Measurements from ENCODE around the gene CYFIP1.

CYFIP1 gene

DNA sequence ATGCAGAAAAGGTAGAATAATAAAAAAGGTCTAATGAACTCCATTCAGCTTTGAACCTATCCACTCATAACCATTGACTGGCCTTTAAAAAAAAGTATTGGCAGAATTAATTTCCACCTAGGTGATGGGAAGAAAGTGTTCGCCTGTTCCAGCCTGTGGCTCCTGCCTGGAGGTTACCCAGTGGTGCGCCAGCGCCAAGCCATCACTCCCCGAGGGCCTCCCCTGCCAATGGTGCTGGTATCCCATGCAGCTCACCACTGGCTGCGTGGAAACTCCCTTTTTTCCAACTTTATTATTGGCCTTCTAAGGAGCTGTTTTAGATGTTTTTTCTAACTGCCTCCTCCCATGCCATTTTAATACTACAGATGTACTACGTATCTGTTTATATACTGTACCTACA, 112.3 kb downstream of the CYFIP1 start:
- DNase-seq (ENCODE audit: extremely low read depth, low read depth): no peak
- no peak for TF ChIP-seq CTCF (IDR thresholded peaks at IDR 0.05; ENCODE audit: low read depth, low read length)

GRCh38 chr15:22866079-22866478, 114.1 kb downstream of the CYFIP1 start:
- no peak for DNase-seq (ENCODE audit: extremely low read depth, low read depth)
- no peak for TF ChIP-seq CTCF (IDR thresholded peaks at IDR 0.05; ENCODE audit: low read depth, low read length)

DNA sequence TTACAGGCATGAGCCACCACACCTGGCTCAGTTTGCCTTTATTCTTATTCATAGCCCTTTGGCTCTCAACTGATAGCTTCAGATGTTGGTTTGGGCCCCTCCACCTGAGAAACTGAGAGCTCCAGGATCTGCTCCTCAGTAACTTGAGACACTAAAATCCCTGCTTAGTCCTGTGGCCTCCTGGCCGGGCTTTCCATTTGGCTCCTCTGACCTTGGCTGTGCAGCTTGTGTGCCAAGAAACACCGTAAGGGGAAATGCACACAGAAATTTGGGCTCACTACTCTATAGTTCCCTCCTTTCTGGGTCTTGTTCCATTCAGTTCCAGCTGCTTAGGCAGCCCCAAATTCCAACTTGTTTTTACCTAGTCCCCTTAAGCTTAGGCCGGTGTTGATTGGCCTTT, 116.8 kb downstream of the CYFIP1 start:
- no peak for DNase-seq (ENCODE audit: extremely low read depth, low read depth)
- no peak for TF ChIP-seq CTCF (IDR thresholded peaks at IDR 0.05; ENCODE audit: low read depth, low read length)

- no peak for TF ChIP-seq CTCF (IDR thresholded peaks at IDR 0.05; ENCODE audit: low read depth, low read length)
- DNase-seq (ENCODE audit: extremely low read depth, low read depth): no peak
Measured at GRCh38 chr15:22861161-22861560, 119.0 kb downstream of the CYFIP1 start.

DNA sequence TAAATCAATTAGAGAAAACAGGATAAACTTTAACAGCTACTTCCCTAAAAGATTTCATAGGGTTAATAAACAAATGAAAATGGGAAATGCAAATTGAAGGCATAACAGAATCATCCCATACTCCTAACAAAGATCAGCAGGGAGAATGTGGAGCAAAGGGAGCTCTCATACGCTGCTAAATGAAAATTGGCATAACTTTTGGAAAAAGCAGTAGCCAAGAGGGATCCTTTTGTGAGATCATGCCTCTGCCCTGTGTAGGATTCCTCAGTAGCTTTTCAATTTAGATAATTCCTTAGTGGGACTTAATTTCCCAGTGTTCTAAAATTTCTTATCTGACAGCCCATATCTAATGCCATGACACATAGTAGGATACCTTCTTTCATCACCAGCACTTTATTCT, 123.5 kb downstream of the CYFIP1 start:
- TF ChIP-seq CTCF (IDR thresholded peaks at IDR 0.05; ENCODE audit: low read depth, low read length): no peak
- DNase-seq (ENCODE audit: extremely low read depth, low read depth): no peak

GRCh38 chr15:22855791-22856190, 124.4 kb downstream of the CYFIP1 start:
- no peak for DNase-seq (ENCODE audit: extremely low read depth, low read depth)
- no peak for TF ChIP-seq CTCF (IDR thresholded peaks at IDR 0.05; ENCODE audit: low read depth, low read length)

- no peak for DNase-seq (ENCODE audit: extremely low read depth, low read depth)
- TF ChIP-seq CTCF (IDR thresholded peaks at IDR 0.05; ENCODE audit: low read depth, low read length): no peak
Measured at GRCh38 chr15:22851513-22851912, 128.7 kb downstream of the CYFIP1 start.
